A549 (cell line): ENCODE data around the gene PFAS.

ENCODE experiments used
- CBX2 ChIP-seq: fragments of 200-600 bp; sonication (generic); IDR thresholded peaks from 2 replicates; pipeline ENCODE4 v1.6.1; 2016; ENCODE audit warnings: low read depth, mild to moderate bottlenecking, borderline replicate concordance
- CEBPB ChIP-seq, 2 experiments: fragments of >200 bp in 1 of 2; sonication (Bioruptor Twin) in 1 of 2; formaldehyde crosslinking in 1 of 2; IDR thresholded peaks; 2 replicates each; pipeline ENCODE4 v1.6.1; 2012 to 2016
- CHD2 ChIP-seq: fragments of 150-350 bp; IDR thresholded peaks from 2 replicates; pipeline ENCODE4 v1.6.1; 2014; ENCODE audit warnings: low read length; ENCODE audit not compliant: partially characterized antibody
- EP300 ChIP-seq, 2 experiments: fragments of >200 bp; sonication (Bioruptor Twin); formaldehyde crosslinking; IDR thresholded peaks; 2 replicates in 1 of 2; 3 replicates in 1 of 2; pipeline ENCODE4 v1.6.1; 2016 to 2017
- GATA3 ChIP-seq: IDR thresholded peaks from 2 replicates; pipeline ENCODE4 v1.6.1; 2012; ENCODE audit warnings: borderline replicate concordance
- HDAC2 ChIP-seq: fragments of 200-600 bp; sonication (generic); IDR thresholded peaks from 2 replicates; pipeline ENCODE4 v1.6.1; 2016
- MYC ChIP-seq: IDR thresholded peaks from 2 replicates; pipeline ENCODE4 v1.6.1; 2012; ENCODE audit warnings: mild to moderate bottlenecking, inconsistent platforms, low read length, improper control_type of control experiment, borderline replicate concordance
- POLR2A ChIP-seq: IDR thresholded peaks from 2 replicates; pipeline ENCODE4 v1.6.1; 2012; ENCODE audit warnings: mild to moderate bottlenecking, low read length
- RAD21 ChIP-seq, 2 experiments: fragments of >200 bp in 1 of 2; sonication (Bioruptor Twin) in 1 of 2; formaldehyde crosslinking in 1 of 2; IDR thresholded peaks in 1 of 2; conservative IDR thresholded peaks in 1 of 2; 2 replicates in 1 of 2; 3 replicates in 1 of 2; pipeline ENCODE4 v1.6.1; 2012 to 2018; ENCODE audit warnings: inconsistent platforms in 1 of 2
- RCOR1 ChIP-seq: fragments of 150-350 bp; IDR thresholded peaks from 2 replicates; pipeline ENCODE4 v1.6.1; 2014; ENCODE audit warnings: antibody characterized with exemption, low read length, low read depth
- ZNF302 ChIP-seq: fragments of 250-450 bp; sonication (Bioruptor Pico); IDR thresholded peaks from 2 replicates; pipeline ENCODE4 v1.9.0; 2021; ENCODE audit warnings: inconsistent platforms, mild to moderate bottlenecking, moderate library complexity
- TF ChIP-seq, protein P1 (sequence below): fragments of >200 bp; sonication (Bioruptor Twin); formaldehyde crosslinking; IDR thresholded peaks from 3 replicates; pipeline ENCODE4 v1.5.1; 2016
- TF ChIP-seq, protein P2 (sequence below): IDR thresholded peaks from 2 replicates; pipeline ENCODE4 v1.6.1; 2012; ENCODE audit warnings: low read depth, borderline replicate concordance

DNA sequence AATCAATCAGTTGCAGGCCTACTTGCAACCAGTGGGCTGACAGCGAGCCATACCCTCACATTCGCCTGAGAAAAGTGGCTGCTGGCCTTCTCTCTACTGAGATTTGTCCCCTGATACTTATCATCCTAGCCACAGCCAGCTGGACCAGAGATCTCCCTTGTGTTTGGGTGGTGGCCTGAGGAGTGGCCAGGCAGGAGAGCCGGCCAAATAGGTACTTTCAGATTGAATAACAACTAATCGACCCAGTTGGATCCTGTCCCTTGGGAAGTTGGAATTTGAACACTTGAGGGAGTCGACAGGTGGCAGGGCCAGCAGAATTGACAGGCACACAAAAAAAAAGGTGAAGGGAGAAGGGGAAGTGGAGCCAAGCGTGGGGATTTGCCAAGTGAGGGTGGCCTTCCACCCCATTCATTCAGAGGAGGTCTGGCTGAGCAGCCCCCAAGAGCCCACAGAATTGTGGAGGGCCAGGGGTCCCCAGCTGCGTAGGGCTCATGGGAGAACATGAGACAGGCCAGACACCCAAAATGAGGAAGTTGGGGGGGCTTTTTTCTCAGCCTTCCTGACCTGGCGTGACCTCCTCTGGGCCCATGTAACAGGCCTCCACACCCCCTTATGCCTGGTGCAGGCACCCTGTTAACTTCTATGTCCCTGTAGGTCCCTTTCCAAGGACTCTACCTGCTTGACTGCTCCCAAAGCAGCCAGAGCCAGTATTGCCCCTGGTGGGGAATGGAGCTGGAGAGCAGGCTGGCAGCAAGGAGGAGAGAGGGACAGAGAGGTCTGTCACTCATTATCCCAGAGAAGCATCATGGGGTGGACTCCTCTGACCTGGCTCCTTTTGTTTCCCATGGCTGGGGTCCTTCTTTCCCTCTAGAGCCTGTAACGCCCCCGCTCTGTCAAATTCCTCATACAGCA lies 36.4 kb downstream of the PFAS start:
- TF ChIP-seq CHD2 (no peak), GATA3 (no peak), RCOR1 (no peak), POLR2A (no peak), RAD21 (conservative IDR thresholded peaks at IDR 0.05 in 1 of 2, IDR thresholded peaks at IDR 0.05 in 1 of 2) (no peak), HDAC2 (no peak), CEBPB (IDR thresholded peaks at IDR 0.05) (no peak), CBX2 (no peak), EP300 (IDR thresholded peaks at IDR 0.05) (no peak), ZNF302 (CRISPR knock-in tag) (no peak), MYC (no peak)
- TF ChIP-seq, protein P1, sequence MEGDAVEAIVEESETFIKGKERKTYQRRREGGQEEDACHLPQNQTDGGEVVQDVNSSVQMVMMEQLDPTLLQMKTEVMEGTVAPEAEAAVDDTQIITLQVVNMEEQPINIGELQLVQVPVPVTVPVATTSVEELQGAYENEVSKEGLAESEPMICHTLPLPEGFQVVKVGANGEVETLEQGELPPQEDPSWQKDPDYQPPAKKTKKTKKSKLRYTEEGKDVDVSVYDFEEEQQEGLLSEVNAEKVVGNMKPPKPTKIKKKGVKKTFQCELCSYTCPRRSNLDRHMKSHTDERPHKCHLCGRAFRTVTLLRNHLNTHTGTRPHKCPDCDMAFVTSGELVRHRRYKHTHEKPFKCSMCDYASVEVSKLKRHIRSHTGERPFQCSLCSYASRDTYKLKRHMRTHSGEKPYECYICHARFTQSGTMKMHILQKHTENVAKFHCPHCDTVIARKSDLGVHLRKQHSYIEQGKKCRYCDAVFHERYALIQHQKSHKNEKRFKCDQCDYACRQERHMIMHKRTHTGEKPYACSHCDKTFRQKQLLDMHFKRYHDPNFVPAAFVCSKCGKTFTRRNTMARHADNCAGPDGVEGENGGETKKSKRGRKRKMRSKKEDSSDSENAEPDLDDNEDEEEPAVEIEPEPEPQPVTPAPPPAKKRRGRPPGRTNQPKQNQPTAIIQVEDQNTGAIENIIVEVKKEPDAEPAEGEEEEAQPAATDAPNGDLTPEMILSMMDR = no peak
- TF ChIP-seq, protein P2, sequence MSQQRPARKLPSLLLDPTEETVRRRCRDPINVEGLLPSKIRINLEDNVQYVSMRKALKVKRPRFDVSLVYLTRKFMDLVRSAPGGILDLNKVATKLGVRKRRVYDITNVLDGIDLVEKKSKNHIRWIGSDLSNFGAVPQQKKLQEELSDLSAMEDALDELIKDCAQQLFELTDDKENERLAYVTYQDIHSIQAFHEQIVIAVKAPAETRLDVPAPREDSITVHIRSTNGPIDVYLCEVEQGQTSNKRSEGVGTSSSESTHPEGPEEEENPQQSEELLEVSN = no peak
